Gastroesophageal sphincter (tissue), 3 donors: Measurements from ENCODE around the gene BBS10.

Experiments used
- CTCF ChIP-seq, 4 experiments: fragments of 200-600 bp in 2 of 4; fragments of 450-650 bp in 2 of 4; sonication (generic) in 1 of 4; IDR thresholded peaks; one replicate each; pipeline ENCODE4 v1.5.1; 2017 to 2019; ENCODE audit warnings: antibody characterized with exemption in 4 of 4, mild to moderate bottlenecking in 2 of 4, moderate library complexity in 2 of 4
- POLR2A ChIP-seq, 2 donors: fragments of 450-650 bp; IDR thresholded peaks; one replicate each; pipeline ENCODE4 v1.6.1; 2017; ENCODE audit warnings: antibody characterized with exemption in 2 of 2, mild to moderate bottlenecking in 2 of 2, moderate library complexity in 1 of 2
- POLR2AphosphoS5 ChIP-seq: sonication (generic); formaldehyde crosslinking; IDR thresholded peaks from one replicate; pipeline ENCODE4 v1.6.1; 2017; ENCODE audit warnings: antibody characterized with exemption

GRCh38 chr12:76384560-76384959, 36.3 kb upstream of the BBS10 start:
- TF ChIP-seq POLR2A (IDR thresholded peaks at IDR 0.05) (no peak), POLR2AphosphoS5 (no peak), CTCF (IDR thresholded peaks at IDR 0.05) (no peak)
